Activated CD8-positive, alpha-beta memory T cell treated with anti-CD3 and anti-CD28 coated beads for 1 hour (primary cell): ENCODE data around the gene F10.

Source experiments
- DNase-seq, 2 donors: peaks; one replicate each; pipeline ENCODE4 v3.0.0-alpha.2; 2020; ENCODE audit warnings: low read depth in 1 of 2; ENCODE audit errors: extremely low read depth in 1 of 2

Gene F10

DNA sequence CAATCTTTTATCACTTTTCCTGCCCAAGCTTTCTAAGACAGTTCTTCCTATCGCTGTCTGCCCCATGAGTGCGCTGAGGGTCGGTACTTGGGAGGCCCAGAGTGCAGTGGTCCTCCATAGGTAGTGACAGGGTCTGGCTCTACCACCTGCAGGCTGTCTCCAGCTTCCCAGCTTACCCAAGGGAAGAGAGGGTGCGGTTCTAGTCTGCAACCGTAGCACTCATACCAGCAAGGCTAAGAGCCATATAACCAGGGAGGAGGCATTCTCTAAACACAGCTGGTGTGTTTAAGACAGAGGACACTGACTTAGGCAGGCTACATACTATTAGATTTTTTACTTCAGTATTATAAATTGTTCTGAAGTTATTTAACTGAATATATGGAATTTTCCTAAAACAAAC is 44.1 kb downstream of the F10 start:
- DNase-seq, result no peak

GRCh38 chr13:113167155-113167554 is 44.6 kb downstream of the F10 start:
- no peak for DNase-seq

- DNase-seq, result no peak
Measured at GRCh38 chr13:113167575-113167974, 45.0 kb downstream of the F10 start.

GRCh38 chr13:113168211-113168610 is 45.6 kb downstream of the F10 start:
- no peak for DNase-seq

- no peak for DNase-seq
Measured at GRCh38 chr13:113169277-113170272, 47.0 kb downstream of the F10 start.

GRCh38 chr13:113170511-113170910 is 47.9 kb downstream of the F10 start:
- no peak for DNase-seq

DNA sequence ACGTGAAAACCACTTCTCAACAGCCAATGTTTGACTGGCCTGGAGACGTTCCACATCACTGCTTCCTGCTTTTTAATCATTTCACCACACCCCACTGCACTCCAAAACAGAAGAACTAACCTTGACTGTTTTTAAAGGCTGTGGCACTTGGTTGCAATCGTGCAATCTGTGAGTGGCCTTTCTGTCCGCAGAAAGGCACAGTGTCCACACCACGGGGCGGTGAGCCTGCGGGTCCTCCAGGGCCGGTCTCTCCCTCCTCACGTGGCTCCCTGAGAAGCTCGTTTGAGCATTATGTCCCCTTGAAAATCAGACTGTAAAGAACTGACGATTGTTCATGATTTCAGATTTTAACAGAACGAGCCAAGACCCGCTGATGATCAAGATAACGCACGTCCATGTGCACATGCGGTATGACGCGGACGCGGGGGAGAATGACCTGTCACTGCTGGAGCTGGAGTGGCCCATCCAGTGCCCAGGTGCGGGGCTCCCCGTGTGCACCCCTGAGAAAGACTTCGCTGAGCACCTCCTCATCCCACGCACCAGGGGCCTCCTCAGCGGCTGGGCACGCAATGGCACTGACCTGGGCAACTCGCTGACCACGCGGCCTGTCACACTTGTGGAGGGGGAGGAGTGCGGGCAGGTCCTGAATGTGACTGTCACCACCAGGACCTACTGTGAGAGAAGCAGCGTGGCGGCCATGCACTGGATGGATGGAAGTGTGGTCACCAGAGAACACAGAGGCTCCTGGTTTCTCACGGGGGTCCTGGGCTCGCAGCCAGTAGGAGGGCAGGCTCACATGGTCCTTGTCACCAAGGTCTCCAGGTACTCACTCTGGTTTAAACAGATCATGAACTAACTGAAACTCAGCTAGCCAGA is 48.9 kb downstream of the F10 start:
- DNase-seq, result no peak

DNA sequence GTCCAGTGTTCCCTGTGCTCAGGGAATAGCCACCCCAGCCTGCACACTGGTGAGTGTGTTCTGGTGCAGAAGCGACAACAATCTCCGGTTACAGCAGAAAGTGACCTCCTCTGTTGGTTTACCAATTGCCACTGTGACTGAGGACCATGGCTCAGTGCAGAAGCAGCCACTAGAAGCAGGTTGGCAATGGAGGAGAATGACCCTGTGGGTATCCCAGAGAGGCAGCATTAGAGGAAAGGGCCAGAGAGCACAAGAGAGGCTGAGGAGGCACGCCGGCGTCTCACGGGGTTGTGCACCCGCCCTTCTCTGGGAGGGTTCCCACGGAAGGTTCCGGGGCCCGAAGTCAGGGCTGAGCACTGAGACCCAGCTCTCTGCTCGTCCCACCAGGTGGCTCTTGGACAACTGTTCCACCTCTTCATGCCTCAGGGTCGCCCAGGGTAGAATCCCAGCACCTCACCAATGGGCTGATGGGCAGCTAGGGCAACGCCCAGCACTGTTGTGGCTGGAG is 49.9 kb downstream of the F10 start:
- no peak for DNase-seq

DNA sequence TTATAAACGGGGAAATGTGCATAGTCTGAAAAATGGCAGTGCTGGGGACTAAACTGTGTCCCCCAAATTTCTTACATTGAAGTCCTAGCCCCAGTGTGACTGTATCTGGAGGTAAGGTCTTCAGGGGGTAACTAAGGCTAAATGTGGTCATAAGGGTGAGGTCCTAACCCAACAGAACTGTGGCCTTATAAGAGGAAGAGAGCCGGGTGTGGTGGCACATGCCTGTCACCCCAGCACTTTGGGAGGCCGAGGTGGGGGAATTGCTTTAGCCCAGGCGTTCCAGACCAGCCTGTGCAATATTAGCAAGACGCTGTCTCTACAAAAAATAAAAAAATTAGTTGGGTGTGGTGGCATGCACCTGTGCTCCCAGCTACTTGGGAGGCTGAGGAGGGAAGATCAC is 53.7 kb downstream of the F10 start:
- peak; percentile 37 to 44 for DNase-seq

- DNase-seq, result no peak
Measured at GRCh38 chr13:113176822-113177221, 54.2 kb downstream of the F10 start.

GRCh38 chr13:113178070-113178895 is 55.7 kb downstream of the F10 start:
- DNase-seq, result no peak

DNA sequence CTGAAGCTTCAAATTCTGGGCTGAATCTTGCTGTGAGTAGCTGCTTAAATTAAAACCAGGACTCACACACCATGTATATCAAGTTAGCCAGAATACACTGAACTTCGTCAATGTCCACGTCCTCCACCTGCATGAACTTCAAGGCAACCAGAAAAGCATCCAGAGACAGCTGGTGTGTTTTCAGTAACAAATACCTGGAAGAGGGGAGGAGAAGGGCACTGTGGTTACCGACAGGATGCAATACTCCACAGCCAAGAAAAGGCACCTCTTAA is 56.2 kb downstream of the F10 start:
- DNase-seq, result no peak

- DNase-seq, result no peak
Measured at GRCh38 chr13:113179374-113180230, 57.0 kb downstream of the F10 start.

- DNase-seq, result no peak
Measured at GRCh38 chr13:113182046-113182445, 59.4 kb downstream of the F10 start.

DNA sequence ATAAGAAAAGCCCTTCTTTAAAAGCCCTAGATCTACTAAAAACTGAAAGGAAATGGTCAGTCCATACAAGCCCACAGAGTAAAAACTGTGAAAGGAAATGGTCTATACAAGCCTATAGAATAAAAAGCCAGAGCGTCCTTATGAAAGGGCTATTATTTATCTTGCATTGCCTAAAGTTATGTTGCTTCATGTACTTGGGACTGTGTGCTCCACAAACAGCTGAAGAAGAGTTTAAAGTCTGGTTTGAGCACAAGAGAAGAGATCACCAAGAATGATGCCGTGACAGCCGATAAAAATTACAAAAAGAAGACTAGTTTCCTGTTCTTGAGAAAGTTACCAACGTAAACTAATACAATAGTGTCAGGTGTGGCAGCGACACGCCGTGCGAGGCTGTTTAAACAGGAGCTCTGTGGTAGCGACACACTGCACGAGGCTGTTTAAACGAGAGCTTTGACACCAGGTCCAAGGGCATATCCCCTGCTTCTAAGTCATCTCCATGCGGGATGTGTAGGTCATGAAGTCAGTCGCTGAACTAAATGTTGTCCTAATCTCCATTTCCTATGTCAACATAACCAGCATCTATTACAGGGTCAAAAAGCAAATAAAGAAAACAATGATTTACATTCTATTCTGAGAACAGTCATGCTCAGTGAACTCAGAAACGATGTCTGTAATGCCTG is 61.0 kb downstream of the F10 start:
- no peak for DNase-seq

GRCh38 chr13:113184568-113185440 is 62.2 kb downstream of the F10 start:
- no peak for DNase-seq

GRCh38 chr13:113186061-113186900 is 63.7 kb downstream of the F10 start:
- no peak for DNase-seq
